GM19240 (cell line): Measurements from ENCODE around the gene SYS1.

Source experiments
- DNase-seq: peaks from one replicate; pipeline ENCODE4 v3.0.0; 2011; ENCODE audit warnings: low spot score; ENCODE audit not compliant: insufficient read length

Gene SYS1

GRCh38 chr20:45387274-45387673 is 24.3 kb downstream of the SYS1 start:
- DNase-seq: no peak

GRCh38 chr20:45390931-45391330 is 28.0 kb downstream of the SYS1 start:
- DNase-seq: no peak

GRCh38 chr20:45391559-45391958 is 28.6 kb downstream of the SYS1 start:
- DNase-seq: no peak

GRCh38 chr20:45392733-45393132 is 29.8 kb downstream of the SYS1 start:
- DNase-seq: no peak

GRCh38 chr20:45394221-45395113 is 31.5 kb downstream of the SYS1 start:
- no peak for DNase-seq

GRCh38 chr20:45395114-45395415 is 32.1 kb downstream of the SYS1 start:
- no peak for DNase-seq

- DNase-seq: no peak
Observed at GRCh38 chr20:45399018-45399417, 36.1 kb downstream of the SYS1 start.

- DNase-seq: no peak
Observed at GRCh38 chr20:45400346-45401031, 37.5 kb downstream of the SYS1 start.

- DNase-seq: no peak
Observed at GRCh38 chr20:45402946-45403345, 40.0 kb downstream of the SYS1 start.

GRCh38 chr20:45404438-45404837 is 41.5 kb downstream of the SYS1 start:
- no peak for DNase-seq

- no peak for DNase-seq
Observed at GRCh38 chr20:45405571-45406259, 42.8 kb downstream of the SYS1 start.

- no peak for DNase-seq
Observed at GRCh38 chr20:45406260-45407066, 43.5 kb downstream of the SYS1 start.

- no peak for DNase-seq
Observed at GRCh38 chr20:45407067-45407745, 44.2 kb downstream of the SYS1 start.

- DNase-seq: no peak
Observed at GRCh38 chr20:45407783-45408645, 45.1 kb downstream of the SYS1 start, which contains the start of gene DBNDD2. Gene DBNDD2, plus strand, starts transcription at chr20:45408289. Its CDS starts 179 bp downstream, at chr20:45408468.

- DNase-seq: no peak
Observed at GRCh38 chr20:45408646-45409213, 45.8 kb downstream of the SYS1 start.

- no peak for DNase-seq
Observed at GRCh38 chr20:45409521-45410272, 46.7 kb downstream of the SYS1 start.

GRCh38 chr20:45410887-45411286 is 47.9 kb downstream of the SYS1 start:
- no peak for DNase-seq

GRCh38 chr20:45412653-45413052 is 49.7 kb downstream of the SYS1 start:
- no peak for DNase-seq

GRCh38 chr20:45413479-45413878 is 50.5 kb downstream of the SYS1 start:
- DNase-seq: no peak
